ENCODE results near the gene ERLIN1.

ERLIN1 gene

DNA sequence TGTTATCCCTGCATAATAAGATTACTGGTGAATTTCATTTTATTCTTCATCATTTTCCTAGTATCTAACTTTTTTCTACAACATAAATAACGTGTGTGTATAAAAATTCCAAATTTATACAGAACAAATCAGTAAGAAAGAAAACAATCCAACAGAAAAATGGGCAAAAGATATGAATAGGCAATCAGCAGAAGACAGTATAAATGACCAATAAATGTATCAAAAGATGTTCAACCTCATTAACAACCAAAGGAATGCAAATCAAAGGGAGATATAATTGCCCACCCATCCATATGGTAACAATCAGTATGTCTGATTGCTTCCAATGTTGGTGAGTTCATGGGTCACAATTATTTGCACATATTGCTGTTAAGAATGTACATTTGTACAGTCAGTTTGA, 13.5 kb downstream of the ERLIN1 start:
- H2BK120ac ChIP-seq (ENCODE audit: low read depth, low read length): no peak overlapping the region
- no peak overlapping the region for H4K8ac ChIP-seq (ENCODE audit: low read depth, low read length)
- no peak overlapping the region for H3K18ac ChIP-seq (ENCODE audit: low read length)
- H3K9ac ChIP-seq (ENCODE audit: low read length): no peak overlapping the region
- no peaks in the 10 kb centered on the region for H3K27me3 ChIP-seq (ENCODE audit: insufficient read depth, low read length, poor library complexity)
- H3K56ac ChIP-seq (ENCODE audit: low read length): no peak overlapping the region
- no peaks in the 10 kb centered on the region for H3K4me1 ChIP-seq (ENCODE audit: control insufficient read depth, low read depth, low read length)
- H3K4ac ChIP-seq (ENCODE audit: low read depth, low read length): no peak overlapping the region
- WGBS (ENCODE audit: extremely low coverage, insufficient coverage, low lambda C conversion rate): no CpG with 5 or more reads among the region's 1 CpG
- H2BK5ac ChIP-seq (ENCODE audit: low read length): no peak overlapping the region
- H3K4me3 ChIP-seq (ENCODE audit: low read length): no peak overlapping the region
- no peak overlapping the region for H3K4me2 ChIP-seq (ENCODE audit: low read length)
- no peak overlapping the region for H2AK5ac ChIP-seq (ENCODE audit: low read length)
- H3K27ac ChIP-seq (ENCODE audit: low read depth, low read length): no peak overlapping the region
- no peak overlapping the region for H3K23ac ChIP-seq (ENCODE audit: low read length)
- H3K79me2 ChIP-seq (ENCODE audit: control insufficient read depth, insufficient read depth, low read length): no peaks in the 10 kb centered on the region
- no peak overlapping the region for H2BK15ac ChIP-seq (replicated peaks; ENCODE audit: low read depth)
- no peaks in the 10 kb centered on the region for H3K79me1 ChIP-seq (ENCODE audit: low read length)
- H4K5ac ChIP-seq (ENCODE audit: low read length): no peak overlapping the region
- DNase-seq: no peak
- no peaks in the 10 kb centered on the region for H3K36me3 ChIP-seq (ENCODE audit: control insufficient read depth, insufficient read depth, low read length)

DNA sequence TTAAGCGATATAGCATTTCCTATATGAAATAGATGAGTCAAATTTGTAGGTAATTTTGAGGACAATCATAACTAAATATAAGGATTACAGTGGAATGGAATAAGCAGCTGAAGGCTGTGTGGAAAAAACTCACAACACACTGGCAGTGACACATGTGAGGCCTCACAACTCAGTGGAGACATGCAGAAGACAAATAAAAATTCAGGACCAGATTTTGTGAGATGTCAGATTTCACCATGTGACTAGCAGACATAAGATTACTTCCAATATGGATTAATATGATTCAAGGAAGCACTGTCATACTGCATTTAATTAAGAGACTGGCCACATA, 17.6 kb downstream of the ERLIN1 start:
- Histone ChIP-seq H3K36me3 (ENCODE audit: control insufficient read depth, insufficient read depth, low read length) (no peaks in the 10 kb centered on the region), H3K4me1 (ENCODE audit: control insufficient read depth, low read depth, low read length) (no peaks in the 10 kb centered on the region), H2BK120ac (ENCODE audit: low read depth, low read length) (no peak overlapping the region), H4K8ac (ENCODE audit: low read depth, low read length) (no peak overlapping the region), H2AK5ac (ENCODE audit: low read length) (no peak overlapping the region), H3K4me2 (ENCODE audit: low read length) (no peak overlapping the region), H3K23ac (ENCODE audit: low read length) (no peak overlapping the region), H4K5ac (ENCODE audit: low read length) (no peak overlapping the region), H3K4me3 (ENCODE audit: low read length) (no peak overlapping the region), H2BK15ac (replicated peaks; ENCODE audit: low read depth) (no peak overlapping the region), H3K18ac (ENCODE audit: low read length) (no peak overlapping the region), H3K4ac (ENCODE audit: low read depth, low read length) (no peak overlapping the region), H2BK5ac (ENCODE audit: low read length) (no peak overlapping the region), H3K9ac (ENCODE audit: low read length) (no peak overlapping the region), H3K27ac (ENCODE audit: low read depth, low read length) (no peak overlapping the region), H3K79me1 (ENCODE audit: low read length) (no peaks in the 10 kb centered on the region), H3K27me3 (ENCODE audit: insufficient read depth, low read length, poor library complexity) (no peaks in the 10 kb centered on the region), H3K79me2 (ENCODE audit: control insufficient read depth, insufficient read depth, low read length) (no peaks in the 10 kb centered on the region), H3K56ac (ENCODE audit: low read length) (no peak overlapping the region)
- no CpG with 5 or more reads among the region's 1 CpG for WGBS (ENCODE audit: extremely low coverage, insufficient coverage, low lambda C conversion rate)
- DNase-seq: no peak

DNA sequence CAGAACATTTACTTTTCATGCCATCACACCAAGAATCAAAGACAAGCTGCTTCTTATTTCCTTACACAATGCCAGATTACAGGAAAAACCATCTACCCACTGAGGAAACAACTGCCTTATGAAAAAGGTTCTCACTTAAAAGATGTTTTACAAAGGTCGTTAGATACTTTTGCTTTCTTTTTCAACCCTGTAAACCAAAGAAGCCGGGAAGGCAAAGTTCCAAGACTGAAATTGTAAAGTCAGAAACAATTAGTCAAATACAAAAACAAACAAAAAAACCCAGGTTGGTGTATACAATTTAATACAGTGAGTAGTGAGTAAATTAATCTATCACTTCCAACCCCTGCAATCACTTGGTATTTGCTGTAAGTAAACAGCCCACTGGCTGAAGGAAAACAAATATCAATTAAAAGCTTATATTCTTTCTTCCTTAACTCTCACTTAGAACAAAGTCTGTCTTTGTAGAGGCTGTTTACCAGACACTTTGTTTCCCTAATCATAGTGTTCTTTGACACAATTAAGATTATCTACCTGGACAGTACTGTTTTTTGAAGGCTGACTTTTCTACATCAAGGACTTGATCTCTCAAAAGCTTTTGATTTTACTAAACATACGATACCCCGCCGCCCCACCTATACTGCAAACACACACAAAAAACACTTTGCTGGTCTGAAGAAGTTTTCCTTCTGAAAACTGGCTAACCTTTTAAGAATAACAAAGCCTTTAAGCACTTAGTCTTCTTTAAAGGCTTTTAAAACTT, 18.1 kb downstream of the ERLIN1 start:
- Histone ChIP-seq H3K56ac (ENCODE audit: low read length) (no peak overlapping the region), H2BK5ac (ENCODE audit: low read length) (no peak overlapping the region), H3K36me3 (ENCODE audit: control insufficient read depth, insufficient read depth, low read length) (no peaks in the 10 kb centered on the region), H2BK15ac (replicated peaks; ENCODE audit: low read depth) (no peak overlapping the region), H3K4ac (ENCODE audit: low read depth, low read length) (no peak overlapping the region), H3K23ac (ENCODE audit: low read length) (no peak overlapping the region), H3K79me2 (ENCODE audit: control insufficient read depth, insufficient read depth, low read length) (no peaks in the 10 kb centered on the region), H3K18ac (ENCODE audit: low read length) (no peak overlapping the region), H3K9ac (ENCODE audit: low read length) (no peak overlapping the region), H4K5ac (ENCODE audit: low read length) (no peak overlapping the region), H2AK5ac (ENCODE audit: low read length) (no peak overlapping the region), H3K27me3 (ENCODE audit: insufficient read depth, low read length, poor library complexity) (no peaks in the 10 kb centered on the region), H3K4me3 (ENCODE audit: low read length) (no peak overlapping the region), H3K4me2 (ENCODE audit: low read length) (no peak overlapping the region), H2BK120ac (ENCODE audit: low read depth, low read length) (no peak overlapping the region), H3K27ac (ENCODE audit: low read depth, low read length) (no peak overlapping the region), H3K79me1 (ENCODE audit: low read length) (no peaks in the 10 kb centered on the region), H4K8ac (ENCODE audit: low read depth, low read length) (no peak overlapping the region), H3K4me1 (ENCODE audit: control insufficient read depth, low read depth, low read length) (no peaks in the 10 kb centered on the region)
- WGBS (ENCODE audit: extremely low coverage, insufficient coverage, low lambda C conversion rate): no CpG with 5 or more reads among the region's 5 CpGs
- DNase-seq: no peak

DNA sequence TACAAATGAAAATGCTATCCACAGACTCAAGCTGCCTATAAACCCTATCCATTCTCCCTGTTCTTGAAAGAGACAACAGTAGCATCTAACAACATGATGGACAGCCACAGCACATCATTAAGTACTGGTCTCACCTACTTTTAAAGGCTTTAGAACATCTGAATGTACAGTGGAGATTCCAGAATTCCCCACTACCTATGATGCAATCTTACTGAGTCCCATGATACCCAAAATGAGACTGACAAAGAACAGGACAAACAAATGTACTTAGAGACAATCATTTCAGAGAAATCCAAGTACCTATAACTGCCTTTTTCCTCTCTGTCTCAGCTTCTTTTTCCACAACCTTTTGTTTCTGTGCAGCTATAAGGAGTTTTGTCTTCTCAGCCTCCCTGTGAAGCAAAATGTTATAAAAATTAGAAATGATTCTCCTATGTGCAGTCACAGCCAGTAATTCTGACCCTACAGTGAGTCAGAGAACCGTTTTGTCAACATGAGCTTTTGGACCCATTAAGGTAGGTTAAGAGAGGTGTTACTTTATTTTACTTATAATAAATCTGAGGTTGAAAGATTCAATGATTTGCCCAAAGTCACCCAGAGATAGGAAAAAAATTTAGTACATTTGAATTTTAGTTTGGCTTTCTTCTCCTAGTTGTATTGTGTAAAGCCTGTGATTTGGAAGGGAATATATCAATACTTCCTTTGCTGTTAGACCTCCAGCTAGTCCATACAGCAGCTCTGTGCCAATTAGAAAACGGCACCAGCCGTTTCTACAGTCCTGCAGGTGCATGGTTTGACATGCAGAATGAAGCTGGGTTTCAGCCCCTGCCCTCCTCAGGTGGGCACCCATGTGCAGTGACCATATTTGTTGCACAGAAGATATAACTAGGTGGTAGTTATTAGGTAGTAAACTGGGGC, 21.9 kb downstream of the ERLIN1 start:
- Histone ChIP-seq H3K4me1 (ENCODE audit: control insufficient read depth, low read depth, low read length) (no peaks in the 10 kb centered on the region), H3K18ac (ENCODE audit: low read length) (no peak overlapping the region), H3K79me1 (ENCODE audit: low read length) (no peaks in the 10 kb centered on the region), H2BK120ac (ENCODE audit: low read depth, low read length) (no peak overlapping the region), H3K79me2 (ENCODE audit: control insufficient read depth, insufficient read depth, low read length) (no peaks in the 10 kb centered on the region), H3K4me3 (ENCODE audit: low read length) (no peak overlapping the region), H2AK5ac (ENCODE audit: low read length) (no peak overlapping the region), H3K9ac (ENCODE audit: low read length) (no peak overlapping the region), H3K27me3 (ENCODE audit: insufficient read depth, low read length, poor library complexity) (no peaks in the 10 kb centered on the region), H3K23ac (ENCODE audit: low read length) (no peak overlapping the region), H3K4me2 (ENCODE audit: low read length) (no peak overlapping the region), H2BK15ac (replicated peaks; ENCODE audit: low read depth) (no peak overlapping the region), H4K5ac (ENCODE audit: low read length) (no peak overlapping the region), H3K27ac (ENCODE audit: low read depth, low read length) (no peak overlapping the region), H2BK5ac (ENCODE audit: low read length) (no peak overlapping the region), H4K8ac (ENCODE audit: low read depth, low read length) (no peak overlapping the region), H3K36me3 (ENCODE audit: control insufficient read depth, insufficient read depth, low read length) (no peaks in the 10 kb centered on the region), H3K56ac (ENCODE audit: low read length) (no peak overlapping the region), H3K4ac (ENCODE audit: low read depth, low read length) (no peak overlapping the region)
- no CpG with 5 or more reads among the region's 3 CpGs for WGBS (ENCODE audit: extremely low coverage, insufficient coverage, low lambda C conversion rate)
- no peak for DNase-seq

DNA sequence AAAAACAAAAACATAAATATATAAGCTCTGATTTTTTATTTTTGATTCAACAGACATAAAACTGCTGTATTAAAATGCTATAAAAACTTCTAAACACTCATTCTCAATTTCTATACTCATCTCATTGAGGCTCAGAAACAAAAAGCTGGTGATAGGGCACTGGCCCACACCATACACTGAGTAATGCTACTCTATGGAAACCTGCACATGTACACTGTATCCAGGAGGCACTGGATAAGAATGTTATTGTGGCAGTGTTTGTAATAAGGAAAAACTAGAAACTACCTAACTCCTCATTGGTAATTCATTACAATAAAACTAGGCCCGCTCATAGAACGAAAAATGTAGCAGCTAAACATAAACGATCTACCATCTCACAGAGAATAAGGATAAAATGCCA, 23.1 kb downstream of the ERLIN1 start:
- H3K36me3 ChIP-seq (ENCODE audit: control insufficient read depth, insufficient read depth, low read length): no peaks in the 10 kb centered on the region
- H3K79me1 ChIP-seq (ENCODE audit: low read length): no peaks in the 10 kb centered on the region

More for the DNA sequence above, 23.1 kb downstream of the ERLIN1 start:
- no peaks in the 10 kb centered on the region for H3K27me3 ChIP-seq (ENCODE audit: insufficient read depth, low read length, poor library complexity)
- no peak overlapping the region for H3K23ac ChIP-seq (ENCODE audit: low read length)
- no peaks in the 10 kb centered on the region for H3K79me2 ChIP-seq (ENCODE audit: control insufficient read depth, insufficient read depth, low read length)
- H3K56ac ChIP-seq (ENCODE audit: low read length): no peak overlapping the region
- no peak overlapping the region for H3K18ac ChIP-seq (ENCODE audit: low read length)
- H2AK5ac ChIP-seq (ENCODE audit: low read length): no peak overlapping the region
- no peak overlapping the region for H2BK120ac ChIP-seq (ENCODE audit: low read depth, low read length)
- DNase-seq: no peak
- no peak overlapping the region for H3K4ac ChIP-seq (ENCODE audit: low read depth, low read length)
- H2BK5ac ChIP-seq (ENCODE audit: low read length): no peak overlapping the region
- no peak overlapping the region for H3K27ac ChIP-seq (ENCODE audit: low read depth, low read length)
- H3K4me3 ChIP-seq (ENCODE audit: low read length): no peak overlapping the region
- no peak overlapping the region for H4K5ac ChIP-seq (ENCODE audit: low read length)
- H3K9ac ChIP-seq (ENCODE audit: low read length): no peak overlapping the region
- no peak overlapping the region for H3K4me2 ChIP-seq (ENCODE audit: low read length)
- H3K4me1 ChIP-seq (ENCODE audit: control insufficient read depth, low read depth, low read length): no peaks in the 10 kb centered on the region
- no peak overlapping the region for H4K8ac ChIP-seq (ENCODE audit: low read depth, low read length)
- WGBS (ENCODE audit: extremely low coverage, insufficient coverage, low lambda C conversion rate): no CpG with 5 or more reads among the region's 3 CpGs
- H2BK15ac ChIP-seq (replicated peaks; ENCODE audit: low read depth): no peak overlapping the region
